ENCODE results near the gene SYNGR2.

The SYNGR2 gene

DNA sequence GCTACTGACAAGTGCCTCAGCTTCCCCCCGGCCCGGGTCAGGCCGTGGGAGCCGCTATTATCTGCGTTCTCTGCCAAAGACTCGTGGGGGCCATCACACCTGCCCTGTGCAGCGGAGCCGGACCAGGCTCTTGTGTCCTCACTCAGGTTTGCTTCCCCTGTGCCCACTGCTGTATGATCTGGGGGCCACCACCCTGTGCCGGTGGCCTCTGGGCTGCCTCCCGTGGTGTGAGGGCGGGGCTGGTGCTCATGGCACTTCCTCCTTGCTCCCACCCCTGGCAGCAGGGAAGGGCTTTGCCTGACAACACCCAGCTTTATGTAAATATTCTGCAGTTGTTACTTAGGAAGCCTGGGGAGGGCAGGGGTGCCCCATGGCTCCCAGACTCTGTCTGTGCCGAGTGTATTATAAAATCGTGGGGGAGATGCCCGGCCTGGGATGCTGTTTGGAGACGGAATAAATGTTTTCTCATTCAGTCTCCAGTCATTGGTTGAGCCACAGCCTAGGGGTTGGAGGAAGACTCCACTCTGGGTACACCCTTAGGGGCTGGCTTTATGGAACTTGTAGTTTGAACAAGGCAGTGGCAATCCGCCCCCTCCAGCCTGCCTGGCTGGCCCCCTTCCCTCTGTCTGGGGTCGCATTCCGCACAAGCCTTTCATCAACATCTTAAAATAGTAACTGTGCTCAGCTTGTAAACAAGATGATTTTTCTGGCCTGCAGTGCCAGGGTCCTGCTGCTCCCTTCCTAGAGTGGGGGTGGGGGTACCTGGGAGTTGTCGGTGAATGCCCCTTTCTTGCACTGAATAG lies 4.1 kb downstream of the SYNGR2 start:
- no peak for DNase-seq

DNA sequence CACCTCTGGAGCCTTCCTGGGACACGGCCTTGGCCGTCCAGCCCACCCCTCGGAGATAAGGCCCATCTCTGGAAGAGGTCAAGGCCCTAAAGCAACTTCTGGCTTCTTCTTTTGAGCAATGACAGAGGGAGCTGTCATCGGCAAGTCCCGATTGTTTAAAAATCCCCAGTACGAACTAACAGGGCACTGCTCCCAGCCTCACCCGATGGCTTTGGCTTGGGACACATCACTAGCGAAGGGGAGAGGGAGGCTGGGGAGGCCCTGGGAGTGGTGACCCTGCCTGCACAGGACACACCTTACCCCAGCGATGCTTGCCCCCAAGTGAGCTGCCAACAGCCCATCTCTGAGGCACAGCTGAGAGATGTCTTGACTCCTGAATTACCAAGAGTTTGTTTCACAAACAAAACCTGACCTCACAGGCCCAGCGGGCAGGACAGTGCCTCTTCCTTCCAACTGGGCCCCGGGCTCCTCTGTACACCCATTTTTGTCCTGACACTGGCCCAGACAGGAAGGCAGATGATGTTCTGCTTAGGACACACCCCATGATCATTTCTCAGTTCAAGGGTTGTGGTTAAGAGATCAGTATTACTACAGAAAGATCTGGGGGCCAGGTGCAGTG lies 4.8 kb downstream of the SYNGR2 start:
- DNase-seq: no peak

DNA sequence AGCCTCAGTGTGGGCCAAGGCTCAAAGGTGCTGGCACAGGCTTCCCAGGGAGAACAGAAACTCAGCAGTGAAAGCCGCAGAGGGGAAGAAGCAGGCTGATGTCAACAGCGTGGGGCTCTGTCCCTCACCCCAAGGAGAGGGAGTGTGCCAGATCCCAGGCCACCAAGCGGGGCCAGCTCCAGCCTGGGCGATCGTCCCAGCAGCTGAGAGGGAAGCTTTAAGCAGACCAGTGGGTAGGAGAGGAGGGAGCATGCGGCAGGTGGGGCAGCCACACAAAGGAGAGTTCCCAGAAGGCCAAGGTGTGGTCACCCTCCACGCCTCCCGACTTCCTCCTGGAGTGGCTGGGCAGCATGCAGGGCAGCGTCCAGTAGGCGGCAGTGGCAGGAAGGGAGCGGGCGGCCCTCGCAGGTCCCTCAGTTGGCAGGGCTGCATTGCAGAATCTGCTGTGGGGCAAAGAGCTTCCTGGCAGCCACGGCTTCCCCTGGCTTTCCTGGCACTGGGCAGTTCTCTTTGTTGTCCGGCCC lies 6.0 kb downstream of the SYNGR2 start:
- no peak for DNase-seq

DNA sequence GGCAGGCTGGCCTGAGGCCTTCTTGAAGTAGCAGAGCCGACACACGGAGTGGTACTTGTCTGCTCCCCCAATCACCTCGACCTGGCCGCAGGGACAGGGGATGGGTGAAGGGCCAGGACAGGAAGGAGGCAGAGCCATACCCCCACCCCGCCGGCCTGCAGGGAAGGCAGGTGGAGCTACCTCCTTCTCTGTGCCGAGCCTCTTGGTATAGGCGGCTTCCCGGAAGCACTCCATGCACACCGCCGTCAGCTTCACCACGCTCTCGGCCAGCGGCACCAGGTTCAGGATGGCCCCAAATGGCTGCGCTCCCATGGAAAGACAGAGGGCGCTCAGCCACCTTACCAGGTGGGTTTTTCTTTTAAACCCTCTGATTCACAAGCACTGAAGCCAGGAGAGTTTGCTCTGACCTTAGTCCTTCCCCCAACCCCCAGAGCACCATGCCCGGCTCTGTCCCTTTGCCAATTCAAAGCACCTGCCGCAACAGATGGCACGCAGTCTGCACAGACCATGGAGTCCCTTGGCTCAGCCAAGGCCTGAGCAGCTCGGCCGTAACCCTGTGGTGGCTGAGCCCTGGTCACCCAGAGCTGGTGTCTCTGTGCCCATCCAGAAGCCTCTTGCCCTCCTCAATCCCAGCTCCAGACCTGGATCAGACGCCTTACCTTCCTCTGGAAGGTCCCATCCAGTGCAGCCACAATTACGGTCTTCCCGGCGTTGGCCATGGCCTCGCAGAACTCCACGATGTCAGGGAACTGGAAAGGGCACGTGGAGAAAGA lies 6.7 kb downstream of the SYNGR2 start:
- DNase-seq: no peak

DNA sequence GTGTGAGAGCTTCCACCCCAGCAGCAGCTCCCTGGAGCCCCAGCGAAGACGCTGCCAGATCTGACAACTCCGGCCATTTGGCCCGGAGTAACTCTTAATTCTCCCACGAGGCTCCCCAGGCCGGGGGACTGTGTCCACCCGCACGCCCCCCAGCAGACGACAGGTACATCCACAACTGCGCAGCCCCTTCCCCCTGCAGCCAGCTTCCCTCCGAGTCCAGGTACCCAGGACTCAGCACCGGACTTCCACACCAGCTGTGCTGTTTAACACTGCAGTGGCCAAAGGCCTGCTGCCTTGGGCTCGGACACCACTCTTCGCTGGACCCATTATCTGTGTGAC lies 7.2 kb downstream of the SYNGR2 start:
- no peak for DNase-seq

DNA sequence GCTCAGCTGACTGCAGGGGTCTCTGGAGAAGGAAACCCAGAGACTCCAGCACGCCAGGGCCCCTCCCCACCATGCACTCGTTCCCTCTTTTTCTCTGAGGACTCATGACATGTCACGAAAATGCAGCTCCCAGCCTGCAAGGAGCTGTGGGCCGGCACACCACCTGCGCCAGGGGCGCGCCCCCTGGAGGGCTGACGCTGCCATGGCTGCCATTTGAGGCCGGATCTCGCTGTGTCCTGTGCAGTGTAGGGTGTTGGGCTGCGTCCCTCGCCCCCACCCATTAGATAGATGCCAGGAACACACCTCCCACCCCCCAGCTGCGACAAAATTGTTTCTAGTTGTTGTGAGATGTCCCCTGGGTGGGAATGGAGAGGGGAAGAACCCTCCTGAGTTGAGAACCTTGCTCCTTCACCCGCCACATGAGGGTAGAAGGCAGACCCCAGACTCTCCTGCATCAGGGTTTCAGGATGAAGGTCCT lies 8.2 kb downstream of the SYNGR2 start:
- peak; percentile 45 for DNase-seq

DNA sequence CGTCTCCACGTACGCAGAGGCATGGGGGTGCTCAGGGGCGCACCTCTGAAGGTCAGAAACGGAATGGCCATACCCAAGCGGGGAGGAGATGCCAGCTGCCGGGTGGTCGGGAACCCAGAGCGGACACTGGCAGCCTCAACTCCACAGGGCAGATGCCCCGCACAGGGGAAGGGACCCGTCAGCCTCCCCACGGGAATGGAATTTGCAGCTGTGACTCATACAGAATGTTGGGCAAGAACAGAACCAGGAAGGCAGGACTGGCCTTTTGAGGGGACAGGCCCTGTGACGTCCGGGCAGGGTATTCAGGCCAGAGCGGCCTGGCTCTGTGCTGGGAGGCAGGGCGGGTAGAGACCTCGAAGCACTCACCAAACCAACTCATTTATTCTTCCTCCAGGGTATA lies 11.0 kb downstream of the SYNGR2 start:
- DNase-seq: peak; percentile 36

DNA sequence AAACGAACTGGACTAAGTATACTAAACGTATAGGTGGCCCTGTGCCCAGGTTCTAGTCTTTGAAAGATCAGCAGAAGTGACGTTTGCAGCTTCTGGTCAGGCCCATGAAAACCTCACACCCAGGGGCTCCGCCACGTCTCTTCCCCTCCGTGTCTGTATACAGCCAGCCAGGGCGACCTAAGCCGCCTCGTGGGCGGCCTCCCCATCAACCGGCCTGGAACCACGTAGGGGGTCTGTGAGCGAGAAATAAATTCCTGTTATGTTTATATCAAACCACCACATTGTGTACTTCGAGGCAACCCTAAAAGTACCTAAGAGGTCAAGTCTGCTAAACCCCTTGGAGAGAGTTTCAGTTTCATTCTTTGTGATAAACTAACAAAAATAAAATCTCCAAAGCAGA lies 11.7 kb downstream of the SYNGR2 start:
- no peak for DNase-seq

DNA sequence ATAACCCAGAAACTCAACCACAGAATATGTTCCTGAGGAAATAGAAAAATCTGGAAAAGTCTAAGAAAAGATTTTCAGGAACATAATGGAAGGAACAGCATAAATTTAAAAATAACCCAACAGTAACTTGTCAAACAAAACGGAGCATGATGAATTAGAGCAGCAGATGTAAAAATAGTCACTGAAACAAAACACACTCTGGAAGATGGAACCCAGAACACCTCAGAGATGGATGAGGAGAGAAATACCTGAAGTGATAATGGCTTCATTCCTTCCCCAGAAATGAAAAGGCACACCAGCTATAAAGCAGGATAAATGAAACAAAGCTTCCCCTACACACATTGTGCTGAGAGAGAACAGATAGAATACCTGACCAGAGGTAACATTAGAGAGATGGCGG lies 12.1 kb downstream of the SYNGR2 start:
- no peak for DNase-seq

DNA sequence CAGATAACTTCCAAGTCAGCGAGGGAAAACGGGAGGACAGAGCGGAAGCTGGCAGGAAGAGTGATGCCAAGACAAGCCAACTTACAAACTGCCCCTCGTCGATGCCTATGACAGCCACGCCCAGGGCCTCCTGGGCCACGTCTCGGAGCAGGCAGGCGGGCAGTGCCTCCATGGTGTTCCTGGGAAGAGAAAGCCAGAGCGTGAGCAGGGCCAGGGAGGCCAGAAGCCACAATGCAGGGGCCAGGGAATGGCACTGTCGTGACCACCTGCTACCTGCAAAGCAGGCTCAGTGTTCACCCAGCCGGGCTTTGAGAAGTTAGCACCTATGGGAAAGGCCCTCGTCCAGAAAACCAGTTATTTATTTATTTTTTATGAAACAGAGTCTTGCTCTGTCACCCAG lies 14.1 kb downstream of the SYNGR2 start:
- no peak for DNase-seq

DNA sequence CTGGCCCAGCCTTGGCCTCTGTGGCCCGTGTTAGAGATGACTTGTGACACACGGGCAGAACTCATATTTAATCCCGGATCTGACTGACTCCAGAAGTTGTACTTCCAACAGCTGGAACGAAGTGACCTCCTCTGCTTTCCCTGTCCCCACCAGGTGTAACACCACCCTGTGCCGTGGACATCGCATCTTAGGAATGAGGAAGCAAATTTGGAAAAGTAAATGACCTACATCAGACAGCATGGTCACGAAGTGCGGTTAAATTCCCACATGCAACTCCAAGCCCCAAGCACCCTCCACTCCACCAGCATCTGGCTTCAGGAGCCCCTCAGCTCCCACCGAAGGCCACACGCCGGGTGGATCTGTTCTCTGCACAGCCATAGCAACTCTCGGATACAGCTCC lies 15.5 kb downstream of the SYNGR2 start:
- DNase-seq: no peak

DNA sequence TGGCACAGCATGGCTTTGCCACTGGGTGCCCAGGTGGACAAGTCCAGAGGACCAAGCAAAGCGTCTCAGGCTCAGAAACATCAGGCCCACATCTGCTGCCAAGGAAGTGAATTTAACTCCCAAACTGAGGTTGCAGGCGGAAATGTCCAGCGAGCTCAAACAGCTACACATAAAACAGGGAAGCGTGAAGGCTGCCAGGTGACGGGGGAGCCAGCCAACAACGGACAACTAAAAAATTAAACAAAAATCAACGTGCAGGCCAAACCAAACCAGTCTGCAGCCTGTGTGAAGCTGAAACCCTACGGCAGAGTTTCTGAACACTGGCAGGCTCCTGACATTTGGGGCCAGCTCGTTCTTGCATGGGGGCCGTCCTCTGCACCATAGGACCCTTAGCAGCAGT lies 16.0 kb downstream of the SYNGR2 start:
- DNase-seq: no peak

DNA sequence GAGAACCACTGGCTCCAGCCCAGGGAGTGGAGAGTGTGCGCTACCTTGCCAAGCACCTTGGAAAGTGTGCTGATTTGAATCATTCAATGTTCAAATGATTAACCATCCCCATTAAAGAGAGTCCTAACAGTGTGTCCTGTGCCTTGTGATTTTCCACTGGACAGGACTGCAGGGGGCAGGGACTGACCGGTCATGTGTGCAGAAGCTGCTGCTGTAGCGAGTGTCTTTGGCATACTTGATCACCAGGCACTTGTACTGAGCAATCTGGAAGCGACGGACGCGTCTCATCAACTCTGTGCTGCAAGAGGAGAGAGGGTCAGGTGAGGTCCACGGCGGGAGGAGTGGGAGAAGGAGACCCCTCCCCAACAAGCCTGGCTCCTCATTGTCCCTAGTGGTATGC lies 16.5 kb downstream of the SYNGR2 start:
- DNase-seq: no peak

DNA sequence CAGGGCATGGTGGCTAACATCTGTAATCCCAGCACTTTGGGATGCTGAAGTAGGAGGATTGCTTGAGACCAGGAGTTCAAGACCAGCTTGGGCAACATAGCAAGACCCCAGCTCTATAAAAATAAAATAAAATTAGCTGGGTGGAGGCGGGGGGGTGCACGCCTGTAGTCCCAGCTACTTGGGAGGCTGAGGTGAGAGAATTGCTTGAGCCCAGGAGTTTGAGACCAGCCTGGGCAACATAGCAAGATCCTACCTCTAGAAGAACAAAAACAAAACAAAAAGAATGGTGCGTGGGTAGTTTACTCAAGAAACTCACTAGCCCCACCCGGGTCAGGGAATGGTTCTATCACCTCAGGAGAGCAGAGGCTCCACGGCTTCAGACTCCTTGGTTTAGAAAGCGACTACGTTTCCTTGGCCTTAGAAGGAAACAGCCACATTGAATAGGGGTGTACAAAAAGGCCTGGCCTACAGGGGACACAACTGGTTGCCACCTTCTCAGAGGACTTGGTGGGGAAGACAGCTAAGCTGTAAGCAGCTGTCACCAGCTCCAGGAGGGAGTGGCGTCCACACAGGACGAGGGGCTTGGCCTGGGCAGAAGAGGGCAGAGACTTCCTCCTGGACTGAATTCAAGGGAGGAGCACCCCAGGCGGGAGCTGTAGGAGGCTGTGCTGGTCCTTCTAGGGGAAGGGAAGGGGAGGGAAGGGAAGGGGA lies 17.8 kb downstream of the SYNGR2 start:
- peak; percentile 49 for DNase-seq

DNA sequence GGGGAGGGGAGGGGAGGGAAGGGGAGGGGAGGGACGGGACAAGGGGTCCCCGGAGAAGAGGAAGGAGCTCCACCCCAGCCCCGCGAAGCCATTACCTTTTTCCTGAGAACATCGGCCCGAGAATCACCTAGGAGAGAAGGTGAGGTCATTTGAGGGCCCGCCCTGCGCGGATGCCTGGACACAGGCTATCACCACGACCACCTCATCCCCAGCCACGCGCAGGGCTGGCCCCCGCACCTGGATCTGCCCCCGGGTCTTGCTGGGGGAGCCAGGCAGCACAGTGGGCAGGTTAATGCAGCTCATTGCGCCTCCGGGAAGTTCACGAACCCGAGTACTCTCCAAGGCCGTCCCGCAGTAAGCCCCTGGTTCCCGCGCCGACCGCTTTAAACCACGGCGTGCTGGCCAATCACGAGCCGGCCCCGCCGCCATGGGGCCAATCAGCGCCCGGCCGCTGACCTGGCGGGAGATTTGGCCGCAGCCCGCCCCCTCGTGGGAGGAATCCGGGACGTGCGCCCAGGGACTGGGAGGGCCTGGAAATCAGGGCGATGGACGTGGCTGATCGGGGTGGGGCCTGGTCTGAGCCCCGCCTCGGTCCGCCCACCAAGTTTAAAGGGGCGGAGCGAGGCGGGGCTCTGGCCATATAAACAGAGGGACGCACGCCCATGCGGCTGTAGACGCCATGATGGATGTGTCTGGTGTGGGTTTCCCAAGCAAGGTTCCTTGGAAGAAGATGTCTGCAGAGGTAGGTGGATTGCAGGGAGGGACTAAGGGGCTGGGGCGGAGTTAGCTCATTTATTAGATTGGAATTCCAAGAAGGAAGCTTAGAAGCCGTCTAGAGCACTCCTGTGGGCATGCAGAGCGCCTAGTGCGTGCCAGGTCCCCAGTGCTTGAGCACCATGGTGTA lies 18.6 kb downstream of the SYNGR2 start, which contains the start of the genes AFMID and TK1:
Gene AFMID, plus strand, starts transcription at position 671 of the 904 bp plus-strand sequence. Its CDS starts 9 bp downstream, at position 680.
Gene TK1, minus strand, starts transcription at position 361 of the 904 bp plus-strand sequence. Its CDS starts 58 bp downstream, at position 303.
- DNase-seq: peak; percentile 97

DNA sequence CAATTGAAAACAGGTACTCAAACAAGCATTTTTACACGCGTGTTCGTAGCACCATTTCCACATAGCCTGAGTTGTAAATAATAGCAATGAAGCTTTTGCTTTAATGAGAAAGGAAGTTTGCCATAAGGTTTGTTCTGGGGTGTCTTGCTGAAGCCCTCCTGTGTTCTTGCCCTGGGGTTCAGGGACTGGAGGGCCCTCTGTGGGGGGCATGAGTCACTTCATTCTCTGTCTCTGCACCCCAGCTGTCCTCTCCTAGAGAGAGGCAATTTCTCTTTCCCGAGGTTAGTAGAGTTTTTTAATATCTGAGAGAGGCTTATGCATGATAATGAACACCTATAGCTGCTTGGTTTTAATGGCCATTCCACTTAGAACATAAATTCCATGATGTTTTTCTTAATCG lies 28.3 kb downstream of the SYNGR2 start:
- no peak for DNase-seq

DNA sequence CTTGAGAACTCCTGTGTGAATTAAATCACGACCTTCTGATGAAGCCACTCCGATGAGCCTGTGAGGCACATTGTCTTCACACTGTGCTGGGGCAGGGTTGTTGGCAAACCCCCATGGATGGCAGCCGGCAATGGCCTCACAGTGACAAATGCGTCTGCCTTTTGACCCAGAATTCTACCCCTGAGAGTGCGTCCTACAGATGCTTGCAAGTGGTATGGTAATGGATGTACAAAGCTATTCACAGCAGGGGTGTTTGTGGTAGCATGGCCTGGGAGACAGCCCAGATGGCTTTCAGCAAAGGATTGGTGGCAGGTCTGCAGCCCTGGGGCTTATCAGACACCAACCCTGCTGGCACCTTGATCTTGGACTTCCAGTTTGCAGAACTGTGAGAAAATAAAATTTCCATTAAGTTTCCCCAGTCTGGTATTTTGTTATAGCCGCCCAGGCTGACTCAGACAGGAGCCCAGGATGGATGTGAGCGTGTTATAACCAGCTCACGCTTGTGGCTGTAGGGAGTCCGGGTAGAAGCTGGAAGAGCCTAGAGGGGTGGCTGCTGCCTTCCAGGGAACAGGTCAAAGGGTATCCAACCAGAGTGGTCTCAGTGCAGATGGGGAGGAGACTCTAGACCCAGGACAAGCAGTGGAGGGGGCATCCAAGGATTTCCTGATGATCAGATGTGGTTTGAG lies 28.9 kb downstream of the SYNGR2 start:
- DNase-seq: peak; percentile 15

DNA sequence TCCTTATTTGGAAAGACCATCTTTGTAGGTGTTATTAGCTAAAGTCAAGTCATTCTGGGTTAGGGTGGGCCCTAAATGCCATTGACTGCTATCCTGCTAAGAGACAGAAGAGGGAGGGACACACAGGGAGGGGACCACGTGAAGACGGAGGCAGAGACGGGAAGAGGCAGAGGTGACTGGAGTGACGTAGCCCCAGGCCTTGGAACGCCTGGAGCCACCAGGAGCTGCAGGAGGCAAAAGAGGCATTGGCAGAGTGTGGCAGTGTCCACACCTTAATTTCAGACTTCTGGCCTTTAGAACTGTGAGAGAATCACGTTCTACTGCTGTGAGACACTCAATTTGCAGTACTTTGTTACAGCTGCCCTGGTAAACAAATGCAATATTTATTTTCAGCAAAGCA lies 32.1 kb downstream of the SYNGR2 start:
- no peak for DNase-seq

DNA sequence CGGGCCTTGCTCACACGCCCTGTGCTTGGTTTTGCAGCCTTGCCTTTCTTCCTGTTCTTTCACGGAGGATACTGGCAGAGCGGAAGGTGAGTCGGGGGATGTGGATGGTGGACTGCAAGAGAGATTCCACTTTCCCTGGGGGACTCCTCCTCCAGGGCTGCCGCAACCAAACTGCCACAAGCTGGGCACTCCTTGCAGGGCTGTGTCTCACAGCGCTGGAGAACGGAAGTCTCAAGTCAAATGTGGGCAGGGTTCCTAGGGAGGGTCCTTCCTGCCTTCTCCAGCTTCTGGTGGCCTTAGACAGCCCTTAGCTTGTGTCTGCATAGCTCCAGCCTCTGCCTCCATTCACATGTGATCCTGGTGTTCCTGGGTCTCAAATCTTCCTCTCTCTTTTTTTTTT lies 34.3 kb downstream of the SYNGR2 start:
- no peak for DNase-seq

DNA sequence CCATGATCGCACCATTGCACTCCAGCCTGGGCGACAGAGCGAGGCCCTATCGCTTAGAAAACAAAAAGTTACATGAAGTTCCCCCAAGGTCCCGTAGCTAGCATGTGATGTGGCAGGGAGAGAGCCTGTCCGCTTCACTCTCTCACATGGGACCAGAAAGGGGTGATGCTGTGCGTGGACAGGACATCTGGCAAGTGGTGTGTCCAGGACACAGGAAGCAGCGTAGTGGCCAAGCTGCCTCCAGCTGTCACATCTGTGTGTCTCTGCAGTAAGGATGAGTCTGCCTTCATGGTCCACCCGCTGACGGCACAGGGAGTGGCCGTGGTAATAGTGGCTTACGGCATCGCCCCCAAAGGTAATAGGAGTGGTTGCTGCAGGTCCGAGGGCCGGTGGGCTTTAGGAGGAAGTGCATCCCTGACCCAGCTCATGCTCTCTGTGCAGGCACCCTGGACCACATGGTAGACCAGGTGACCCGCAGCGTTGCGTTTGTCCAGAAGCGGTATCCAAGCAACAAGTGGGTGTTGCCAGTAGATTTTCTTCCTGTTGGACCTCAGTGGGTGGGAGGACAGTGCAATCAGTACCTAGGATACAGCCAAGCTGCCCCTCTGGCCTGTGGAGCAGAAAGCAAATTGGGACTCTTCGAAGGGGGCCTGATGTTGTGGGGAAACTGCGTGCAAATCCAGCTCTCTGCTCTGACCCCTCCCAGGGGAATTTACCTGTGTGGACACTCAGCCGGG lies 36.2 kb downstream of the SYNGR2 start:
- no peak for DNase-seq

All from fibroblast of skin of scalp (primary cell).